BLaER1 treated with 17β-estradiol and CSF1 and Interleukin-3, amounts not matched to agents 10 nM and 100 nM (cell line): ENCODE data around the gene HS6ST1.
A peak's percentile ranks its signal among the peaks of the same experiment; 100 is the strongest.

Experiments
- H3K27ac ChIP-seq, 11 experiments: shearing (Covaris generic); formaldehyde crosslinking; 2 replicates each; pipeline ENCODE4 v1.8.1; 2022
- H3K27me3 ChIP-seq, 11 experiments: shearing (Covaris generic); formaldehyde crosslinking; 2 replicates each; pipeline ENCODE4 v1.8.1; 2022
- H3K36me3 ChIP-seq, 11 experiments: shearing (Covaris generic); formaldehyde crosslinking; 2 replicates each; pipeline ENCODE4 v1.8.1; 2022
- H3K4me1 ChIP-seq, 10 experiments: shearing (Covaris generic); formaldehyde crosslinking; 2 replicates each; pipeline ENCODE4 v1.8.1; 2022
- H3K4me2 ChIP-seq, 11 experiments: shearing (Covaris generic); formaldehyde crosslinking; 2 replicates each; pipeline ENCODE4 v1.8.1; 2022
- H3K4me3 ChIP-seq, 10 experiments: shearing (Covaris generic); formaldehyde crosslinking; 2 replicates each; pipeline ENCODE4 v1.8.1; 2022
- H3K9ac ChIP-seq, 11 experiments: shearing (Covaris generic); formaldehyde crosslinking; 2 replicates each; pipeline ENCODE4 v1.8.1; 2022
- H3K9me3 ChIP-seq, 11 experiments: shearing (Covaris generic); formaldehyde crosslinking; replicated peaks in 1 of 11; 2 replicates each; pipeline ENCODE4 v1.8.1; 2022
- H4K20me1 ChIP-seq, 11 experiments: shearing (Covaris generic); formaldehyde crosslinking; 2 replicates each; pipeline ENCODE4 v1.8.1; 2022
- Cebpa-rat ChIP-seq, 11 experiments: shearing (Covaris generic); IDR thresholded peaks; 2 replicates each; pipeline ENCODE4 v1.8.1; 2022

HS6ST1 gene

GRCh38 chr2:128264881-128265607, 53.6 kb downstream of the HS6ST1 start:
- Histone ChIP-seq H3K36me3 (peaks cover 0 to 13% (median 0%) of the 10 kb centered on the region in 11 experiments; a peak in 4 of 22 replicates), H3K4me2 (peak overlapping the region in 8 of 11 experiments; percentile 6 to 69 (median 58); a peak in 14 of 22 replicates), H3K4me3 (no peak overlapping the region), H3K9ac (0 out of 22 replicates have a peak overlapping the region, but pooled peaks of 1 of the 11 experiments have one; percentile 22), H3K4me1 (peaks cover 0 to 36% (median 20%) of the 10 kb centered on the region in 10 experiments; a peak in 16 of 20 replicates), H3K27me3 (no peaks in the 10 kb centered on the region), H3K27ac (no peak overlapping the region), H3K9me3 (peaks cover 0 to 3% (median 0%) of the 10 kb centered on the region in 11 experiments; a peak in 2 of 22 replicates), H4K20me1 (peaks cover 0 to 17% (median 1%) of the 10 kb centered on the region in 11 experiments; a peak in 7 of 22 replicates)
- no peak for TF ChIP-seq Cebpa-rat (IDR thresholded peaks at IDR 0.05)

DNA sequence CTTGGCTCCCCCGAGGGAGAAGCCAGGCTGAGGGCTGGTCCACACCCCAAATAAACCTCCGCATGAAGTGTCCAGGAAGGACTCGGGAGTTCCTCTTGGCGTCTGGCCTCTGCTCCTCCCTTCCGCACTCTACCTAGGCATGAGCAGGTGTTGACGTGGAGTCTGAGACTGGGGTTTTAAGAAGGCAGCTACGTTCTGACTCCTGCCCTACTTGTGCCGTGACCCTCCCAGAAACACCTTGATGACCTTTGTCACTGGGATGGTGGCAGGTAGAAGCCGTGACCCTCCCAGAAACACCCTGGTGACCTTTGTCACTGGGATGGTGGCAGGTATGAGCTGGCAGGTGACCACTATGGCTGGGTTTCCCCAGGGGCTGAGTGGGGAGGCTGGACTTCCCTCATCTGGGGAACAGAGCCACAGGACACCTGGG, 54.8 kb downstream of the HS6ST1 start:
- Histone ChIP-seq H3K27me3 (no peaks in the 10 kb centered on the region), H3K4me2 (no peak overlapping the region), H3K4me1 (peaks cover 0 to 33% (median 20%) of the 10 kb centered on the region in 10 experiments; a peak in 16 of 20 replicates), H3K9ac (no peak overlapping the region), H3K9me3 (peaks cover 0 to 3% (median 0%) of the 10 kb centered on the region in 11 experiments; a peak in 2 of 22 replicates), H3K27ac (no peak overlapping the region), H3K4me3 (no peak overlapping the region), H4K20me1 (peaks cover 0 to 8% (median 0%) of the 10 kb centered on the region in 11 experiments; a peak in 4 of 22 replicates), H3K36me3 (peaks cover 0 to 9% (median 0%) of the 10 kb centered on the region in 11 experiments; a peak in 3 of 22 replicates)
- no peak for TF ChIP-seq Cebpa-rat (IDR thresholded peaks at IDR 0.05)

DNA sequence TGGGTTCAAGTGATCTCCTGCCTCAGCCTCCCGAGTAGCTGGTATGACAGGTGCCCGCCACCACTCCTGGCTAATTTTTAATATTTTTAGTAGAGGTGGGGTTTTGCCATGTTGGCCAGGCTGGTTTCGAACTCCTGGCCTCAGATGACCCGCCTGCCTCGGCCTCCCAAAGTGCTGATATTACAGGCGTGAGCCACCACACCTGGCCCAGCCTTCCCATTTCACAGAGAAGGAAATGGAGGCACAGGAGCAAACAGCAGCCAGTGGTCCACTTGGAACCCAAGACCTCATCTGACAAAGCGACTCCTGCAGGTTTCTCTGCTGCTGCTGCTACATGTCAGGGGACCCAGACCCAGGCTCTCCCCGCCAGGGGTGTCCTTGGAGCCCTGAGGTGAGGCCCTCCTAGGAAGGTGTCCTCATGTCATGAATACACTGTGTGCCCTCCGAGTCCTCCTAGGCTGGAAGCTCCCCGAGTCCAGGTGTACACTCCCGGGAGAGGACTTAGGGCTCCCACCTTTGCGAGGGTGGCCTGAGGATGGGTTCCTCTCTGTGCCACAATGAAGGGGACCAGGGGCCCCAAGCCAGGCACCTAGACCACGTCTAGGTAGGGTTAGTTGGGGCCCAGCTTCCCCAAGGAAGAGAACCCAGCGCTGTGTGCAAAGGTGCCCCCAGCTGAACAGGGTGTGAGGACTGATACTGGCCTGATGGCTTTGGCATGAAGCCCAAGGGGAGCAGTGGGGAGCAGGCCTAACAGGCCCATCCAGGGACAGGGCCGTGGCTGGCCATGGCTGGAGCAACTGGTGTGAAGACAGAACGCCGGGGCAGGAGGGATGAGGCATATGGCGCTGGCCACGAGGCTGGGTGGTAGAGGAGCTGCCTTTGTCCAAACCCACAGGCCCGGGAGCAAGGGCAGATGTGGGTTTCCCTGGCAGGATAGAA, 56.1 kb downstream of the HS6ST1 start:
- TF ChIP-seq Cebpa-rat (IDR thresholded peaks at IDR 0.05), result no peak
- no peak overlapping the region for H3K27ac ChIP-seq

GRCh38 chr2:128261245-128262128, 57.2 kb downstream of the HS6ST1 start:
- Histone ChIP-seq H3K27ac (no peak overlapping the region), H3K27me3 (no peaks in the 10 kb centered on the region), H3K36me3 (peaks cover 0 to 5% (median 0%) of the 10 kb centered on the region in 11 experiments; a peak in 1 of 22 replicates), H4K20me1 (peaks cover 0 to 6% (median 0%) of the 10 kb centered on the region in 11 experiments; a peak in 3 of 22 replicates), H3K4me3 (no peak overlapping the region), H3K9me3 (peaks cover 0 to 3% (median 0%) of the 10 kb centered on the region in 11 experiments; a peak in 2 of 22 replicates), H3K4me2 (no peak overlapping the region), H3K4me1 (peaks cover 0 to 31% (median 17%) of the 10 kb centered on the region in 10 experiments; a peak in 16 of 20 replicates), H3K9ac (no peak overlapping the region)
- no peak for TF ChIP-seq Cebpa-rat (IDR thresholded peaks at IDR 0.05)

More for the DNA sequence above, 56.1 kb downstream of the HS6ST1 start:
- H3K9me3 ChIP-seq, result peaks cover 0 to 3% (median 0%) of the 10 kb centered on the region in 11 experiments; a peak in 2 of 22 replicates
- H3K4me2 ChIP-seq, result no peak overlapping the region
- H3K36me3 ChIP-seq, result peaks cover 0 to 5% (median 0%) of the 10 kb centered on the region in 11 experiments; a peak in 1 of 22 replicates
- H4K20me1 ChIP-seq, result peaks cover 0 to 6% (median 0%) of the 10 kb centered on the region in 11 experiments; a peak in 3 of 22 replicates
- H3K9ac ChIP-seq, result no peak overlapping the region
- no peaks in the 10 kb centered on the region for H3K27me3 ChIP-seq
- peaks cover 0 to 33% (median 20%) of the 10 kb centered on the region in 10 experiments; a peak in 16 of 20 replicates for H3K4me1 ChIP-seq
- no peak overlapping the region for H3K4me3 ChIP-seq

- Histone ChIP-seq H3K9me3 (peaks cover 0 to 3% (median 0%) of the 10 kb centered on the region in 11 experiments; a peak in 2 of 22 replicates), H3K9ac (no peak overlapping the region), H3K4me2 (no peak overlapping the region), H3K27ac (no peak overlapping the region), H3K27me3 (no peaks in the 10 kb centered on the region), H3K36me3 (peaks cover 0 to 5% (median 0%) of the 10 kb centered on the region in 11 experiments; a peak in 1 of 22 replicates), H4K20me1 (peaks cover 0 to 6% (median 0%) of the 10 kb centered on the region in 11 experiments; a peak in 2 of 22 replicates), H3K4me3 (no peak overlapping the region), H3K4me1 (peaks cover 0 to 22% (median 9%) of the 10 kb centered on the region in 10 experiments; a peak in 16 of 20 replicates)
- TF ChIP-seq Cebpa-rat (IDR thresholded peaks at IDR 0.05), result no peak
Measured at GRCh38 chr2:128260239-128261138, 58.2 kb downstream of the HS6ST1 start.

DNA sequence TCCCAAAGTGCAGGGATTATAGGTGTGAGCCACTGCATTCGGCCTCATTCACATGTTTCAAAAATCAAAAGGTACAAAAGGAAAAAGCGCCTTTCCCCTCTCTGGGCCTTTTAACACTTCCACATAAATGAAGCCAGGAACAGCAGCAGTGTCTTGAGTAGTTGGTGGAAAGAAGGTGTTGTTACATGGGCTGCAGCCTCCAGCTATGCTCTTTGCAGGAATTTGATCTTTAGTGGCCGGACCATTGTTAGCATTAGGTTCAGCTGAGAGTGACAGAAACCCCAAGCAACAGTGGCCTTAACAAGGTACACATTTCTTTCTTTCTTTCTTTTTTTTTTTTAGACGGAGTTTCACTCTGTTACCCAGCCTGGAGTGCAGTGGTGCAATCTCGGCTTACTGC, 59.1 kb downstream of the HS6ST1 start:
- Histone ChIP-seq H3K4me2 (no peak overlapping the region), H3K4me1 (peaks cover 0 to 13% (median under 1%) of the 10 kb centered on the region in 10 experiments; a peak in 4 of 20 replicates), H3K27me3 (no peaks in the 10 kb centered on the region), H3K4me3 (no peak overlapping the region), H4K20me1 (no peaks in the 10 kb centered on the region; a peak in 1 of 22 replicates), H3K9me3 (peaks cover 0 to 3% (median 0%) of the 10 kb centered on the region in 11 experiments; a peak in 2 of 22 replicates), H3K27ac (no peak overlapping the region), H3K9ac (no peak overlapping the region), H3K36me3 (peaks cover 0 to 5% (median 0%) of the 10 kb centered on the region in 11 experiments; a peak in 1 of 22 replicates)
- no peak for TF ChIP-seq Cebpa-rat (IDR thresholded peaks at IDR 0.05)

GRCh38 chr2:128258218-128258617, 60.5 kb downstream of the HS6ST1 start:
- no peaks in the 10 kb centered on the region for H3K27me3 ChIP-seq
- no peaks in the 10 kb centered on the region for H3K36me3 ChIP-seq
- no peak overlapping the region for H3K27ac ChIP-seq
- no peaks in the 10 kb centered on the region; a peak in 1 of 22 replicates for H4K20me1 ChIP-seq
- H3K4me3 ChIP-seq, result no peak overlapping the region
- H3K4me2 ChIP-seq, result no peak overlapping the region
- peaks cover 0 to 3% (median 0%) of the 10 kb centered on the region in 11 experiments; a peak in 2 of 22 replicates for H3K9me3 ChIP-seq
- H3K4me1 ChIP-seq, result peaks cover 0 to 3% (median 0%) of the 10 kb centered on the region in 10 experiments; a peak in 1 of 20 replicates
- no peak for TF ChIP-seq Cebpa-rat (IDR thresholded peaks at IDR 0.05)
- H3K9ac ChIP-seq, result no peak overlapping the region
